Lower lobe of right lung (tissue), 2 donors: ENCODE measurements around the gene NEAT1. TPM values are rescaled to one million over a fixed set of nuclear protein-coding genes. Genes with fewer than 3 reads are reported as not detected.

Experiments used
- ATAC-seq, 2 donors: fragments of 200-7000 bp; cut with Tn5 transposase; one replicate each; pipeline ENCODE4 v1.9.1; 2020 to 2022; ENCODE audit warnings: mild to moderate bottlenecking in 2 of 2, moderate library complexity in 2 of 2
- DNase-seq: peaks from one replicate; pipeline ENCODE4 v3.0.0-alpha.2; 2020
- H3K27ac ChIP-seq: fragments of 200-600 bp; one replicate; pipeline ENCODE4 v1.8.0; 2022
- H3K27me3 ChIP-seq: fragments of 200-600 bp; one replicate; pipeline ENCODE4 v1.8.0; 2022; ENCODE audit warnings: low read depth
- H3K36me3 ChIP-seq: fragments of 200-600 bp; one replicate; pipeline ENCODE4 v1.8.0; 2022; ENCODE audit warnings: mild to moderate bottlenecking
- H3K4me1 ChIP-seq: fragments of 200-600 bp; one replicate; pipeline ENCODE4 v1.8.0; 2022
- H3K4me3 ChIP-seq: fragments of 200-600 bp; one replicate; pipeline ENCODE4 v1.8.0; 2022; ENCODE audit warnings: mild to moderate bottlenecking
- H3K9me3 ChIP-seq: fragments of 200-600 bp; one replicate; pipeline ENCODE4 v1.8.0; 2022
- CTCF ChIP-seq: fragments of 200-600 bp; IDR thresholded peaks from one replicate; pipeline ENCODE4 v1.8.0; 2022; ENCODE audit warnings: antibody characterized with exemption, mild to moderate bottlenecking
- intact Hi-C: fragments of 100-400 bp; cut with DNase I; formaldehyde crosslinking; loops from one replicate; pipeline ENCODE4 v1.11.0; 2022
- total RNA-seq: library from RNA; stranded (reverse); fragmentation: NEBNext Ultra II Directional; extraction: Animal tissue kit (Norgen Biotek cat#: 25700); gene quantifications from one replicate; pipeline ENCODE4 v1.2.1, GENCODE V29; 2021
- donor health status: DM: no; HTN: yes; CAD: no; lungs with severe emphysema.

The NEAT1 gene
- total RNA-seq, 1 donor from 2014 or later, result 980 TPM

- H3K4me1 ChIP-seq, result peaks cover 93% of the 10 kb centered on the region
Measured at GRCh38 chr11:65489706-65490320, 67.2 kb downstream of the NEAT1 start.

GRCh38 chr11:65491163-65491465, 68.5 kb downstream of the NEAT1 start:
- no peak for DNase-seq
- H3K36me3 ChIP-seq, result no peaks in the 10 kb centered on the region
- intact Hi-C loops, result no loop called here
- no peak for TF ChIP-seq CTCF
- peak overlapping the region; percentile 99 for H3K27ac ChIP-seq
- H3K4me3 ChIP-seq, result no peak overlapping the region
- no peaks in the 10 kb centered on the region for H3K9me3 ChIP-seq
- peaks cover 98% of the 10 kb centered on the region for H3K4me1 ChIP-seq
- ATAC-seq, result no peak
- no peaks in the 10 kb centered on the region for H3K27me3 ChIP-seq

More at GRCh38 chr11:65489706-65490320, 67.2 kb downstream of the NEAT1 start:
- no peaks in the 10 kb centered on the region for H3K9me3 ChIP-seq
- H3K27ac ChIP-seq, result peak overlapping the region; percentile 99
- H3K27me3 ChIP-seq, result no peaks in the 10 kb centered on the region
- intact Hi-C loops, result no loop called here
- ATAC-seq (no peak), DNase-seq (no peak)
- no peak for TF ChIP-seq CTCF
- H3K36me3 ChIP-seq, result no peaks in the 10 kb centered on the region
- H3K4me3 ChIP-seq, result no peak overlapping the region

GRCh38 chr11:65491614-65492386, 69.2 kb downstream of the NEAT1 start:
- DNase-seq (peak; percentile 88), ATAC-seq (peak; percentile 61 to 66)
- no peak overlapping the region for H3K4me3 ChIP-seq
- H3K4me1 ChIP-seq, result peaks cover 99% of the 10 kb centered on the region
- TF ChIP-seq CTCF, result no peak
- no peaks in the 10 kb centered on the region for H3K36me3 ChIP-seq
- no peaks in the 10 kb centered on the region for H3K9me3 ChIP-seq
- H3K27me3 ChIP-seq, result no peaks in the 10 kb centered on the region
- intact Hi-C loops, result no loop called here
- peak overlapping the region; percentile 99 for H3K27ac ChIP-seq

- peaks cover 95% of the 10 kb centered on the region for H3K4me1 ChIP-seq
- no peaks in the 10 kb centered on the region for H3K9me3 ChIP-seq
- H3K27ac ChIP-seq, result peak overlapping the region; percentile 99
- no peak for TF ChIP-seq CTCF
- DNase-seq (no peak), ATAC-seq (no peak)
- H3K27me3 ChIP-seq, result no peaks in the 10 kb centered on the region
- H3K36me3 ChIP-seq, result no peaks in the 10 kb centered on the region
- peak overlapping the region; percentile 25 for H3K4me3 ChIP-seq
- intact Hi-C loops, result no loop called here
Measured at GRCh38 chr11:65492387-65492636, 69.7 kb downstream of the NEAT1 start.

GRCh38 chr11:65492637-65493366, 70.2 kb downstream of the NEAT1 start:
- TF ChIP-seq CTCF, result no peak
- intact Hi-C loops, result no loop called here
- ATAC-seq, result peak; percentile 16 to 41
- Histone ChIP-seq H3K27ac (peak overlapping the region; percentile 99), H3K4me3 (peak overlapping the region; percentile 25), H3K4me1 (peaks cover 91% of the 10 kb centered on the region), H3K27me3 (no peaks in the 10 kb centered on the region), H3K36me3 (no peaks in the 10 kb centered on the region), H3K9me3 (no peaks in the 10 kb centered on the region)
- peak; percentile 83 for DNase-seq
